K562 (cell line): Measurements from ENCODE around the gene IRAG1. TPM values are rescaled to one million over a fixed set of nuclear protein-coding genes. Genes with fewer than 3 reads are reported as not detected.

Experiments
- ATAC-seq: fragments of 200-7000 bp; cut with Tn5 transposase; 3 replicates; pipeline ENCODE4 v1.9.1; 2020; ENCODE audit warnings: moderate library complexity
- BruUV-seq: library from RNA; stranded (reverse); fragments of 400-500 nt; replicated peaks from 2 replicates; lab custom pipeline; 2021; lab: Mats Ljungman, UMichigan
- CTCF ChIA-PET: fragments of 300-600 bp; formaldehyde crosslinking; extraction: SDS; loops from one replicate; lab custom pipeline; 2021; ENCODE audit warnings: low intra/inter-chr PET ratio; lab: Yijun Ruan, JAX
- POLR2A ChIA-PET: fragments of 300-600, 350-650 bp; sonication (Branson Sonifier 250); formaldehyde crosslinking; extraction: SDS; loops from one replicate; lab custom pipeline; 2021; ENCODE audit warnings: antibody characterized with exemption, inconsistent platforms; lab: Yijun Ruan, JAX
- DNase-seq, 4 experiments: peaks; one replicate each; pipeline versions ENCODE4 v3.0.0 to v3.0.0-alpha.2; 2011 to 2018; ENCODE audit warnings: low spot score in 3 of 4, mixed read lengths in 3 of 4; ENCODE audit errors: extremely low read depth in 1 of 4
- FAIRE-seq: peaks from 2 replicates; lab custom pipeline; 2011; peaks lifted over from hg19 to GRCh38; lab: Jason Lieb, UNC
- H2AFZ ChIP-seq: 2 replicates; pipeline ENCODE4 v1.6.0; 2011; ENCODE audit warnings: low read depth, low read length, control low read depth, inconsistent platforms
- H3K27ac ChIP-seq: fragments of 200-600 bp; 3 replicates; pipeline ENCODE4 v1.8.0; 2011; ENCODE audit warnings: low read depth, mild to moderate bottlenecking, control low read depth, inconsistent platforms, low read length, moderate library complexity, mixed read lengths; ENCODE audit errors: extremely low read depth
- H3K27me3 ChIP-seq, 2 experiments: fragments of 300-600 bp in 1 of 2; 2 replicates in 1 of 2; 3 replicates in 1 of 2; pipeline versions ENCODE4 v1.6.0 to v1.8.0; 2011; ENCODE audit warnings: inconsistent platforms in 2 of 2, low read length in 2 of 2, mild to moderate bottlenecking in 1 of 2, mixed read lengths in 1 of 2, moderate library complexity in 1 of 2; ENCODE audit not compliant: control insufficient read depth in 2 of 2, insufficient read depth in 2 of 2
- H3K36me3 ChIP-seq: fragments of 300-600 bp; 3 replicates; pipeline ENCODE4 v1.8.0; 2011; ENCODE audit warnings: mild to moderate bottlenecking, low read length, inconsistent platforms; ENCODE audit not compliant: control insufficient read depth, insufficient read depth
- H3K4me1 ChIP-seq, 2 experiments: fragments of 200-600 bp in 1 of 2; replicated peaks in 1 of 2; 2 replicates in 1 of 2; 3 replicates in 1 of 2; pipeline versions ENCODE4 v1.5.1 to v1.8.0; 2011; ENCODE audit warnings: inconsistent platforms in 2 of 2, low read length in 2 of 2, mild to moderate bottlenecking in 1 of 2, mixed read lengths in 1 of 2, moderate library complexity in 1 of 2; ENCODE audit not compliant: control insufficient read depth in 2 of 2, insufficient read depth in 2 of 2
- H3K4me2 ChIP-seq: 2 replicates; pipeline ENCODE4 v1.6.1; 2011; ENCODE audit warnings: low read length, control low read depth, inconsistent platforms, mixed read lengths; ENCODE audit not compliant: insufficient read depth
- H3K4me3 ChIP-seq: fragments of 200-600 bp; sonication (generic), shearing (Covaris generic); 2 replicates; pipeline ENCODE4 v1.5.1; 2016; ENCODE audit warnings: control low read depth, inconsistent platforms
- H3K79me2 ChIP-seq: fragments of 200-600 bp; 3 replicates; pipeline ENCODE4 v1.8.0; 2011; ENCODE audit warnings: low read length, inconsistent platforms; ENCODE audit not compliant: control insufficient read depth, insufficient read depth
- H3K9ac ChIP-seq, 2 experiments: 2 replicates each; pipeline versions ENCODE4 v1.6.0 to v1.6.1; 2011; ENCODE audit warnings: low read depth in 2 of 2, low read length in 2 of 2, control low read depth in 1 of 2, inconsistent platforms in 1 of 2, mild to moderate bottlenecking in 1 of 2, mixed read lengths in 1 of 2; ENCODE audit not compliant: insufficient read depth in 1 of 2
- H3K9me1 ChIP-seq: one replicate; pipeline ENCODE4 v1.6.0; 2011; ENCODE audit warnings: inconsistent platforms, mild to moderate bottlenecking, low read length, moderate library complexity; ENCODE audit not compliant: control insufficient read depth, insufficient read depth
- H3K9me3 ChIP-seq: replicated peaks from 2 replicates; pipeline ENCODE4 v1.5.1; 2011; ENCODE audit warnings: low read depth, low read length, inconsistent platforms; ENCODE audit not compliant: control insufficient read depth, insufficient read depth
- H4K20me1 ChIP-seq: replicated peaks from 2 replicates; pipeline ENCODE4 v1.6.1; 2011; ENCODE audit warnings: low read length, inconsistent platforms, mixed read lengths; ENCODE audit not compliant: control insufficient read depth, insufficient read depth
- C11orf30 ChIP-seq: fragments of 450-650 bp; IDR thresholded peaks from 2 replicates; pipeline ENCODE4 v1.6.1; 2016; ENCODE audit warnings: low read depth, mild to moderate bottlenecking
- CBFA2T2 ChIP-seq: fragments of 450-650 bp; conservative IDR thresholded peaks from 2 replicates; pipeline ENCODE4 v1.6.1; 2017; ENCODE audit warnings: mild to moderate bottlenecking
- CBFA2T3 ChIP-seq: fragments of 450-650 bp; IDR thresholded peaks from 2 replicates; pipeline ENCODE4 v1.6.1; 2017
- DPF2 ChIP-seq: fragments of 450-650 bp; IDR thresholded peaks from 2 replicates; pipeline ENCODE4 v1.6.1; 2016
- FIP1L1 ChIP-seq: fragments of 200-400 bp; formaldehyde crosslinking; IDR thresholded peaks from 2 replicates; pipeline ENCODE4 v1.6.1; 2018; ENCODE audit warnings: mild to moderate bottlenecking, low read depth, low read length; ENCODE audit not compliant: poor library complexity, severe bottlenecking
- FOXM1 ChIP-seq, 2 experiments: fragments of 450-650 bp in 1 of 2; sonication (generic) in 1 of 2; formaldehyde crosslinking in 1 of 2; IDR thresholded peaks; 2 replicates each; pipeline versions ENCODE4 v1.6.1 to v1.9.0; 2017 to 2022; ENCODE audit warnings: low read depth in 2 of 2, mild to moderate bottlenecking in 2 of 2, missing genetic modification reagents in 1 of 2, moderate library complexity in 1 of 2
- GATA2 ChIP-seq: sonication (generic); formaldehyde crosslinking; IDR thresholded peaks from 2 replicates; pipeline ENCODE4 v1.4.0; 2020; ENCODE audit warnings: mild to moderate bottlenecking, missing genetic modification reagents
- JUN ChIP-seq, 2 experiments: sonication (generic) in 1 of 2; formaldehyde crosslinking in 1 of 2; IDR thresholded peaks; 2 replicates each; pipeline versions ENCODE4 v1.6.1 to v1.8.0; 2012 to 2022; ENCODE audit warnings: borderline replicate concordance in 2 of 2, mild to moderate bottlenecking in 2 of 2, improper control_type of control experiment in 1 of 2, low read depth in 1 of 2, low read length in 1 of 2, missing genetic modification reagents in 1 of 2
- KAT8 ChIP-seq: fragments of 450-650 bp; IDR thresholded peaks from 2 replicates; pipeline ENCODE4 v1.6.1; 2016; ENCODE audit warnings: low read depth, mild to moderate bottlenecking
- LEF1 ChIP-seq: fragments of 450-650 bp; IDR thresholded peaks from 2 replicates; pipeline ENCODE4 v1.6.1; 2016; ENCODE audit warnings: mild to moderate bottlenecking
- MEF2A ChIP-seq: IDR thresholded peaks from 2 replicates; pipeline ENCODE4 v1.6.1; 2011; ENCODE audit warnings: low read depth, mild to moderate bottlenecking, low read length, moderate library complexity; ENCODE audit not compliant: control insufficient read depth
- MEF2D ChIP-seq: conservative IDR thresholded peaks from 2 replicates; pipeline ENCODE4 v1.6.1; 2016; ENCODE audit warnings: low read depth, missing genetic modification characterization, missing compliant biosample characterization
- POLR2AphosphoS2 ChIP-seq: IDR thresholded peaks from 2 replicates; pipeline ENCODE4 v1.6.1; 2012; ENCODE audit warnings: low read length, improper control_type of control experiment
- RCOR1 ChIP-seq, 2 experiments: IDR thresholded peaks; 2 replicates each; pipeline ENCODE4 v1.6.1; 2012; ENCODE audit warnings: low read depth in 2 of 2, low read length in 2 of 2, borderline replicate concordance in 1 of 2, improper control_type of control experiment in 1 of 2
- RFX1 ChIP-seq: fragments of 450-650 bp; IDR thresholded peaks from 2 replicates; pipeline ENCODE4 v1.6.1; 2016; ENCODE audit warnings: mild to moderate bottlenecking, moderate library complexity
- SRF ChIP-seq, 2 experiments: fragments of 250-450, 450-650 bp in 1 of 2; sonication (Bioruptor Pico) in 1 of 2; sonication (generic) in 1 of 2; formaldehyde crosslinking; IDR thresholded peaks; 2 replicates each; pipeline versions ENCODE4 v1.5.0 to v1.5.1; 2020 to 2022; ENCODE audit warnings: mild to moderate bottlenecking in 1 of 2, missing genetic modification reagents in 1 of 2
- TAL1 ChIP-seq: fragments of 450-650 bp; IDR thresholded peaks from 2 replicates; pipeline ENCODE4 v1.6.1; 2016; ENCODE audit warnings: mild to moderate bottlenecking
- TBL1XR1 ChIP-seq, 2 experiments: IDR thresholded peaks; 2 replicates each; pipeline ENCODE4 v1.6.1; 2012; ENCODE audit warnings: improper control_type of control experiment in 2 of 2, low read length in 2 of 2, mild to moderate bottlenecking in 1 of 2
- TEAD1 ChIP-seq, 2 experiments: fragments of 450-650 bp in 1 of 2; sonication (generic) in 1 of 2; formaldehyde crosslinking; IDR thresholded peaks; 2 replicates each; pipeline versions ENCODE4 v1.4.0 to v1.8.0; 2020 to 2022; ENCODE audit warnings: mild to moderate bottlenecking in 2 of 2, missing genetic modification reagents in 1 of 2
- TEAD4 ChIP-seq, 2 experiments: sonication (generic) in 1 of 2; formaldehyde crosslinking in 1 of 2; IDR thresholded peaks; 2 replicates each; pipeline versions ENCODE4 v1.6.1 to v1.8.0; 2012 to 2022; ENCODE audit warnings: borderline replicate concordance in 1 of 2, inconsistent platforms in 1 of 2, low read length in 1 of 2, mild to moderate bottlenecking in 1 of 2, missing genetic modification reagents in 1 of 2
- TRIM24 ChIP-seq, 2 experiments: fragments of 450-650 bp; IDR thresholded peaks; 2 replicates each; pipeline ENCODE4 v1.6.1; 2016
- ZNF174 ChIP-seq: fragments of 250-450 bp; sonication (Bioruptor Pico); IDR thresholded peaks from 2 replicates; pipeline ENCODE4 v1.4.0; 2020; ENCODE audit warnings: mild to moderate bottlenecking
- WGBS: fragments of 100-300 bp; shearing (Covaris generic); methylation state at CpG from one replicate; pipeline ENCODE4 v1.1.6; 2016; ENCODE audit warnings: low coverage, mixed read lengths; ENCODE audit not compliant: insufficient coverage; ENCODE audit errors: missing lambda C conversion rate; 5-methylcytosine and 5-hydroxymethylcytosine counted together
- in situ Hi-C: fragments of 300-500 bp; cut with MboI; formaldehyde crosslinking; loops from 4 replicates; pipeline ENCODE4 v1.15.0; 2018; ENCODE audit warnings: inconsistent platforms, mixed read lengths
- intact Hi-C: fragments of 100-400 bp; cut with micrococcal nuclease; formaldehyde crosslinking; loops from 2 replicates; pipeline ENCODE4 v1.14.2; 2022
- polyA plus RNA-seq, 8 experiments: library from polyadenylated mRNA; depleted of rRNA in 4 of 8; stranded (reverse) in 5 of 8; unstranded in 3 of 8; fragments of >200 nt; fragmentation: Nextera tagmentation in 2 of 8; fragmentation: Illumina TruSeq in 1 of 8; extraction: Ambion mirVana in 2 of 8; extraction: Trizol in 1 of 8; gene quantifications; 2 replicates each; pipeline versions ENCODE4 v1.2.1 to v1.2.3, GENCODE V29; 2011 to 2014; ENCODE audit warnings: inconsistent platforms in 1 of 8, missing spikeins in 1 of 8
- total RNA-seq, 7 experiments: library from RNA; depleted of rRNA in 6 of 7; stranded (reverse); fragments of >200 nt in 6 of 7; fragmentation: Illumina TruSeq in 2 of 7; extraction: Trizol in 2 of 7; gene quantifications; 2 replicates each; pipeline versions ENCODE4 v1.2.1 to v1.2.3, GENCODE V29; 2011 to 2021; ENCODE audit warnings: low replicate concordance in 1 of 7
- TF ChIP-seq, protein P1 (sequence below): IDR thresholded peaks from 2 replicates; pipeline ENCODE4 v1.6.1; 2014; ENCODE audit warnings: antibody characterized with exemption

IRAG1 gene
- total and polyA plus RNA-seq, 9 of the 15 experiments (the other 6 are each of a cell fraction or from before 2014, with no cell fraction given) = 0.01 to 0.22 (median 0.09) TPM; not detected in 1

DNA sequence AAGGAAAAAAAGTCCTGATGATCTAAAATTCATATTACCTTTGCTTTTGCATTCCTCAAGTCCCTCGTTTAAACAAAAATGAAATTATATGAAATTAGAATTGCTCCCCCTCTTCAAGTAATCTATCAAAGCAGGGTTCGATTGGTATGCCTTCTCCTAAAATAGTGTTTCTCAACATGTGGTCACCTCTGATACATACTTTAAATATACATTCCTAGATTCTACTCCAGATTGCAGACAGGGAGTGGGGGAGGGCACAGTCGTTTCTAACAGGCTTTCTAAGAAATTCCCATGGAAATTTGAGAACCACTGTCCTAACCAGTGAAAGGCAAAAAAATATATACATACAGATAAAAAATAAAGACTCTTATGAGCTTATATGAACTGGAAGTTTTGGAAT is 22.6 kb upstream of the IRAG1 start:
- H3K9me3 ChIP-seq = no peaks in the 10 kb centered on the region
- CTCF ChIA-PET = no interaction called here
- POLR2A ChIA-PET = interaction anchor here (1.7 kb wide), 1 partner anchor 14 kb away, joined by 6 read pairs; no protein-coding TSS in a partner anchor
- H3K79me2 ChIP-seq = no peaks in the 10 kb centered on the region
- intact Hi-C loops (no loop called here), in situ Hi-C loops (no loop called here)
- no peaks in the 10 kb centered on the region for H3K27me3 ChIP-seq
- no peaks in the 10 kb centered on the region for H4K20me1 ChIP-seq
- H2AFZ ChIP-seq = peak overlapping the region; percentile 79
- DNase-seq = peak in 3 of 4 experiments; percentile 41 to 43 (median 41)
- peak; percentile 54 for ATAC-seq
- H3K9me1 ChIP-seq = no peaks in the 10 kb centered on the region
- no peak overlapping the region for H3K4me3 ChIP-seq
- peaks cover 14 to 33% of the 10 kb centered on the region in 2 experiments for H3K4me1 ChIP-seq
- peak overlapping the region; percentile 75 for H3K4me2 ChIP-seq
- WGBS = 8% methylated on average over 3 of the region's 3 CpGs
- no peaks in the 10 kb centered on the region for H3K36me3 ChIP-seq
- FAIRE-seq = peak; percentile 44
- 0 out of 4 replicates have a peak overlapping the region, but pooled peaks of 1 of the 2 experiments have one; percentile 14 for H3K9ac ChIP-seq
- no TSS peak for BruUV-seq
- 0 out of 3 replicates have a peak overlapping the region, but pooled peaks have one; percentile 8 for H3K27ac ChIP-seq
- TF ChIP-seq, protein P1, sequence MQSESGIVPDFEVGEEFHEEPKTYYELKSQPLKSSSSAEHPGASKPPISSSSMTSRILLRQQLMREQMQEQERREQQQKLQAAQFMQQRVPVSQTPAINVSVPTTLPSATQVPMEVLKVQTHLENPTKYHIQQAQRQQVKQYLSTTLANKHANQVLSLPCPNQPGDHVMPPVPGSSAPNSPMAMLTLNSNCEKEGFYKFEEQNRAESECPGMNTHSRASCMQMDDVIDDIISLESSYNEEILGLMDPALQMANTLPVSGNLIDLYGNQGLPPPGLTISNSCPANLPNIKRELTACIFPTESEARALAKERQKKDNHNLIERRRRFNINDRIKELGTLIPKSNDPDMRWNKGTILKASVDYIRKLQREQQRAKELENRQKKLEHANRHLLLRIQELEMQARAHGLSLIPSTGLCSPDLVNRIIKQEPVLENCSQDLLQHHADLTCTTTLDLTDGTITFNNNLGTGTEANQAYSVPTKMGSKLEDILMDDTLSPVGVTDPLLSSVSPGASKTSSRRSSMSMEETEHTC = no peak
- TF ChIP-seq C11orf30 = no peak
- peak; percentile 17; the same call in 1 of the 2 replicates for TF ChIP-seq JUN (IDR thresholded peaks at IDR 0.05; ENCODE audit: borderline replicate concordance, low read depth, low read length)
- no peak for TF ChIP-seq JUN (CRISPR knock-in tag; IDR thresholded peaks at IDR 0.05; ENCODE audit: borderline replicate concordance)
- no peak for TF ChIP-seq SRF (CRISPR knock-in tag; IDR thresholded peaks at IDR 0.05)
- TF ChIP-seq TEAD1 (CRISPR knock-in tag; IDR thresholded peaks at IDR 0.05) = peak in 1 of 2 experiments; percentile 69; a peak in 1 of 4 replicates
- peak in 1 of 2 experiments; percentile 55; a peak in 1 of 4 replicates for TF ChIP-seq RCOR1 (IDR thresholded peaks at IDR 0.05; ENCODE audit: borderline replicate concordance in 1 of 2, low read depth in 2 of 2, low read length in 2 of 2)
- TF ChIP-seq FIP1L1 = no peak
- no peak for TF ChIP-seq ZNF174 (CRISPR knock-in tag)
- TF ChIP-seq FOXM1 (IDR thresholded peaks at IDR 0.05; ENCODE audit: low read depth) = peak; percentile 47; the same call in 1 of the 2 replicates
- TF ChIP-seq FOXM1 (CRISPR knock-in tag; IDR thresholded peaks at IDR 0.05; ENCODE audit: low read depth) = no peak
- no peak for TF ChIP-seq POLR2AphosphoS2
- peak; percentile 95 for TF ChIP-seq MEF2A
- peak; percentile 11; the same call in 1 of the 2 replicates for TF ChIP-seq RFX1
- TF ChIP-seq LEF1 = peak; percentile 70; the same call in 1 of the 2 replicates
- peak; percentile 58 for TF ChIP-seq GATA2 (CRISPR knock-in tag)
- TF ChIP-seq TRIM24 (IDR thresholded peaks at IDR 0.05) = peak in 1 of 2 experiments; percentile 48; a peak in 1 of 4 replicates
- no peak for TF ChIP-seq KAT8
- TF ChIP-seq DPF2 = 0 out of 2 replicates have a peak, but pooled peaks have one; percentile 44
- TF ChIP-seq CBFA2T3 = peak; percentile 64
- TF ChIP-seq TEAD4 (IDR thresholded peaks at IDR 0.05; ENCODE audit: low read length) = peak; percentile 84
- TF ChIP-seq TEAD4 (CRISPR knock-in tag; IDR thresholded peaks at IDR 0.05; ENCODE audit: borderline replicate concordance) = no peak
- peak in 1 of 2 experiments; percentile 76; a peak in 2 of 4 replicates for TF ChIP-seq TBL1XR1 (IDR thresholded peaks at IDR 0.05; ENCODE audit: low read length in 2 of 2)
- TF ChIP-seq TAL1 = peak; percentile 61
- peak; percentile 98 for TF ChIP-seq MEF2D (tag)
- peak; percentile 35; the same call in 1 of the 2 replicates for TF ChIP-seq CBFA2T2
